ENCODE measurements around the gene TFRC. TPM values are rescaled to one million over a fixed set of nuclear protein-coding genes. Genes with fewer than 3 reads are reported as not detected.

Gene TFRC
- total and polyA plus RNA-seq, 2 experiments from 2014 or later, result 35.5 to 187 TPM

DNA sequence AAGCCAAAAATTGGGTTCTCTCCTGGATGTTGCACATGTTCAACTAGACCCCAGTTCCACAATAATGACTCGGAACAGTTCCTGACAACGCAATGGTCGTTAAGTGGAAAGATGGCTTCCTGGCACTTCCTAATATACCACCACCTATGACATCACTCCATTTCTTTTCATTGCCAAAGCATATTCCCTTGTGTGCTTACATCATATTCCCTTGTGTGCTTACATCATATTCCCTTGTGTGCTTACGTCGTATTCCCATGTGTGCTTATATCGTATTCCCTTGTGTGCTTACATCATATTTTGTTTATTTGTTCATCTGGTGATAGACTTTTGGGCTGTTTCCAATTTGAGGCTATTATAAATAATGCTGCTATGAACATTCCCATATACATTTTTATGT, 39.2 kb downstream of the TFRC start:
- ATAC-seq (no peak), DNase-seq (ENCODE audit: low spot score) (no peak)
- Histone ChIP-seq H3K4me1 (ENCODE audit: insufficient read depth) (0 out of 2 replicates have a peak, but pooled peaks cover 4% of the 10 kb centered on the region), H3K36me3 (ENCODE audit: insufficient read depth) (no peaks in the 10 kb centered on the region), H3F3A (replicated peaks; ENCODE audit: low read depth) (0 out of 2 replicates have a peak, but pooled peaks cover 5% of the 10 kb centered on the region), H3K27ac (ENCODE audit: low read depth) (no peak overlapping the region), H4K20me1 (replicated peaks; ENCODE audit: insufficient read depth) (no peaks in the 10 kb centered on the region), H3K9me2 (ENCODE audit: insufficient read depth) (no peaks in the 10 kb centered on the region), H2AFZ (no peak overlapping the region), H3K4me3 (no peak overlapping the region), H3K79me2 (replicated peaks; ENCODE audit: insufficient read depth) (no peaks in the 10 kb centered on the region), H3K27me3 (ENCODE audit: insufficient read depth) (no peaks in the 10 kb centered on the region), H3K4me2 (no peak overlapping the region)
- Mint-ChIP-seq H3K27ac (no peak overlapping the region), H3K36me3 (ENCODE audit: low read depth) (peaks cover 2% of the 10 kb centered on the region; the same call in 1 of the 3 replicates), H3K27me3 (ENCODE audit: insufficient read depth, low read depth, poor library complexity) (peaks cover 16% of the 10 kb centered on the region), H3K9me3 (peaks cover 7% of the 10 kb centered on the region; the same call in 2 of the 3 replicates), H3K4me3 (no peak overlapping the region), H3K4me1 (peaks cover 7% of the 10 kb centered on the region)
- no peak for TF ChIP-seq ZNF114 (CRISPR knock-in tag; IDR thresholded peaks at IDR 0.05)
- TF ChIP-seq CREB1 (CRISPR knock-in tag; IDR thresholded peaks at IDR 0.05; ENCODE audit: low read depth), result no peak
- TF ChIP-seq POLR2AphosphoS5 (IDR thresholded peaks at IDR 0.05; ENCODE audit: low read depth), result no peak
- TF ChIP-seq, protein P1, sequence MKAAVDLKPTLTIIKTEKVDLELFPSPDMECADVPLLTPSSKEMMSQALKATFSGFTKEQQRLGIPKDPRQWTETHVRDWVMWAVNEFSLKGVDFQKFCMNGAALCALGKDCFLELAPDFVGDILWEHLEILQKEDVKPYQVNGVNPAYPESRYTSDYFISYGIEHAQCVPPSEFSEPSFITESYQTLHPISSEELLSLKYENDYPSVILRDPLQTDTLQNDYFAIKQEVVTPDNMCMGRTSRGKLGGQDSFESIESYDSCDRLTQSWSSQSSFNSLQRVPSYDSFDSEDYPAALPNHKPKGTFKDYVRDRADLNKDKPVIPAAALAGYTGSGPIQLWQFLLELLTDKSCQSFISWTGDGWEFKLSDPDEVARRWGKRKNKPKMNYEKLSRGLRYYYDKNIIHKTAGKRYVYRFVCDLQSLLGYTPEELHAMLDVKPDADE (IDR thresholded peaks at IDR 0.05), result no peak
- no peak for TF ChIP-seq ZNF331 (CRISPR knock-in tag; IDR thresholded peaks at IDR 0.05; ENCODE audit: low read depth)
- no peak for TF ChIP-seq EZH2 (IDR thresholded peaks at IDR 0.05; ENCODE audit: low read depth, unreplicated experiment)
- no peak for TF ChIP-seq EZH2phosphoT487 (IDR thresholded peaks at IDR 0.05; ENCODE audit: unreplicated experiment)
- TF ChIP-seq, protein P2, sequence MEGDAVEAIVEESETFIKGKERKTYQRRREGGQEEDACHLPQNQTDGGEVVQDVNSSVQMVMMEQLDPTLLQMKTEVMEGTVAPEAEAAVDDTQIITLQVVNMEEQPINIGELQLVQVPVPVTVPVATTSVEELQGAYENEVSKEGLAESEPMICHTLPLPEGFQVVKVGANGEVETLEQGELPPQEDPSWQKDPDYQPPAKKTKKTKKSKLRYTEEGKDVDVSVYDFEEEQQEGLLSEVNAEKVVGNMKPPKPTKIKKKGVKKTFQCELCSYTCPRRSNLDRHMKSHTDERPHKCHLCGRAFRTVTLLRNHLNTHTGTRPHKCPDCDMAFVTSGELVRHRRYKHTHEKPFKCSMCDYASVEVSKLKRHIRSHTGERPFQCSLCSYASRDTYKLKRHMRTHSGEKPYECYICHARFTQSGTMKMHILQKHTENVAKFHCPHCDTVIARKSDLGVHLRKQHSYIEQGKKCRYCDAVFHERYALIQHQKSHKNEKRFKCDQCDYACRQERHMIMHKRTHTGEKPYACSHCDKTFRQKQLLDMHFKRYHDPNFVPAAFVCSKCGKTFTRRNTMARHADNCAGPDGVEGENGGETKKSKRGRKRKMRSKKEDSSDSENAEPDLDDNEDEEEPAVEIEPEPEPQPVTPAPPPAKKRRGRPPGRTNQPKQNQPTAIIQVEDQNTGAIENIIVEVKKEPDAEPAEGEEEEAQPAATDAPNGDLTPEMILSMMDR (conservative IDR thresholded peaks at IDR 0.05; ENCODE audit: low read depth in 2 of 2), result no peak
- TF ChIP-seq JUNB (IDR thresholded peaks at IDR 0.05; ENCODE audit: unreplicated experiment), result no peak
- no peak for TF ChIP-seq NANOG (IDR thresholded peaks at IDR 0.05; ENCODE audit: borderline replicate concordance)
- TF ChIP-seq STAT1 (IDR thresholded peaks at IDR 0.05; ENCODE audit: unreplicated experiment), result no peak
- TF ChIP-seq, protein P3, sequence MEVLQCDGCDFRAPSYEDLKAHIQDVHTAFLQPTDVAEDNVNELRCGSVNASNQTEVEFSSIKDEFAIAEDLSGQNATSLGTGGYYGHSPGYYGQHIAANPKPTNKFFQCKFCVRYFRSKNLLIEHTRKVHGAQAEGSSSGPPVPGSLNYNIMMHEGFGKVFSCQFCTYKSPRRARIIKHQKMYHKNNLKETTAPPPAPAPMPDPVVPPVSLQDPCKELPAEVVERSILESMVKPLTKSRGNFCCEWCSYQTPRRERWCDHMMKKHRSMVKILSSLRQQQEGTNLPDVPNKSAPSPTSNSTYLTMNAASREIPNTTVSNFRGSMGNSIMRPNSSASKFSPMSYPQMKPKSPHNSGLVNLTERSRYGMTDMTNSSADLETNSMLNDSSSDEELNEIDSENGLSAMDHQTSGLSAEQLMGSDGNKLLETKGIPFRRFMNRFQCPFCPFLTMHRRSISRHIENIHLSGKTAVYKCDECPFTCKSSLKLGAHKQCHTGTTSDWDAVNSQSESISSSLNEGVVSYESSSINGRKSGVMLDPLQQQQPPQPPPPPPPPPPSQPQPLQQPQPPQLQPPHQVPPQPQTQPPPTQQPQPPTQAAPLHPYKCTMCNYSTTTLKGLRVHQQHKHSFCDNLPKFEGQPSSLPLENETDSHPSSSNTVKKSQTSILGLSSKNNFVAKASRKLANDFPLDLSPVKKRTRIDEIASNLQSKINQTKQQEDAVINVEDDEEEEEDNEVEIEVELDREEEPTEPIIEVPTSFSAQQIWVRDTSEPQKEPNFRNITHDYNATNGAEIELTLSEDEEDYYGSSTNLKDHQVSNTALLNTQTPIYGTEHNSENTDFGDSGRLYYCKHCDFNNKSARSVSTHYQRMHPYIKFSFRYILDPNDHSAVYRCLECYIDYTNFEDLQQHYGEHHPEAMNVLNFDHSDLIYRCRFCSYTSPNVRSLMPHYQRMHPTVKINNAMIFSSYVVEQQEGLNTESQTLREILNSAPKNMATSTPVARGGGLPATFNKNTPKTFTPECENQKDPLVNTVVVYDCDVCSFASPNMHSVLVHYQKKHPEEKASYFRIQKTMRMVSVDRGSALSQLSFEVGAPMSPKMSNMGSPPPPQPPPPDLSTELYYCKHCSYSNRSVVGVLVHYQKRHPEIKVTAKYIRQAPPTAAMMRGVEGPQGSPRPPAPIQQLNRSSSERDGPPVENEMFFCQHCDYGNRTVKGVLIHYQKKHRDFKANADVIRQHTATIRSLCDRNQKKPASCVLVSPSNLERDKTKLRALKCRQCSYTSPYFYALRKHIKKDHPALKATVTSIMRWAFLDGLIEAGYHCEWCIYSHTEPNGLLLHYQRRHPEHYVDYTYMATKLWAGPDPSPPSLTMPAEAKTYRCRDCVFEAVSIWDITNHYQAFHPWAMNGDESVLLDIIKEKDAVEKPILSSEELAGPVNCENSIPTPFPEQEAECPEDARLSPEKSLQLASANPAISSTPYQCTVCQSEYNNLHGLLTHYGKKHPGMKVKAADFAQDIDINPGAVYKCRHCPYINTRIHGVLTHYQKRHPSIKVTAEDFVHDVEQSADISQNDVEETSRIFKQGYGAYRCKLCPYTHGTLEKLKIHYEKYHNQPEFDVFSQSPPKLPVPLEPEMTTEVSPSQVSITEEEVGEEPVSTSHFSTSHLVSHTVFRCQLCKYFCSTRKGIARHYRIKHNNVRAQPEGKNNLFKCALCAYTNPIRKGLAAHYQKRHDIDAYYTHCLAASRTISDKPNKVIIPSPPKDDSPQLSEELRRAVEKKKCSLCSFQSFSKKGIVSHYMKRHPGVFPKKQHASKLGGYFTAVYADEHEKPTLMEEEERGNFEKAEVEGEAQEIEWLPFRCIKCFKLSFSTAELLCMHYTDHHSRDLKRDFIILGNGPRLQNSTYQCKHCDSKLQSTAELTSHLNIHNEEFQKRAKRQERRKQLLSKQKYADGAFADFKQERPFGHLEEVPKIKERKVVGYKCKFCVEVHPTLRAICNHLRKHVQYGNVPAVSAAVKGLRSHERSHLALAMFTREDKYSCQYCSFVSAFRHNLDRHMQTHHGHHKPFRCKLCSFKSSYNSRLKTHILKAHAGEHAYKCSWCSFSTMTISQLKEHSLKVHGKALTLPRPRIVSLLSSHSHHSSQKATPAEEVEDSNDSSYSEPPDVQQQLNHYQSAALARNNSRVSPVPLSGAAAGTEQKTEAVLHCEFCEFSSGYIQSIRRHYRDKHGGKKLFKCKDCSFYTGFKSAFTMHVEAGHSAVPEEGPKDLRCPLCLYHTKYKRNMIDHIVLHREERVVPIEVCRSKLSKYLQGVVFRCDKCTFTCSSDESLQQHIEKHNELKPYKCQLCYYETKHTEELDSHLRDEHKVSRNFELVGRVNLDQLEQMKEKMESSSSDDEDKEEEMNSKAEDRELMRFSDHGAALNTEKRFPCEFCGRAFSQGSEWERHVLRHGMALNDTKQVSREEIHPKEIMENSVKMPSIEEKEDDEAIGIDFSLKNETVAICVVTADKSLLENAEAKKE (CRISPR knock-in tag; IDR thresholded peaks at IDR 0.05), result no peak
- TF ChIP-seq, protein P4, sequence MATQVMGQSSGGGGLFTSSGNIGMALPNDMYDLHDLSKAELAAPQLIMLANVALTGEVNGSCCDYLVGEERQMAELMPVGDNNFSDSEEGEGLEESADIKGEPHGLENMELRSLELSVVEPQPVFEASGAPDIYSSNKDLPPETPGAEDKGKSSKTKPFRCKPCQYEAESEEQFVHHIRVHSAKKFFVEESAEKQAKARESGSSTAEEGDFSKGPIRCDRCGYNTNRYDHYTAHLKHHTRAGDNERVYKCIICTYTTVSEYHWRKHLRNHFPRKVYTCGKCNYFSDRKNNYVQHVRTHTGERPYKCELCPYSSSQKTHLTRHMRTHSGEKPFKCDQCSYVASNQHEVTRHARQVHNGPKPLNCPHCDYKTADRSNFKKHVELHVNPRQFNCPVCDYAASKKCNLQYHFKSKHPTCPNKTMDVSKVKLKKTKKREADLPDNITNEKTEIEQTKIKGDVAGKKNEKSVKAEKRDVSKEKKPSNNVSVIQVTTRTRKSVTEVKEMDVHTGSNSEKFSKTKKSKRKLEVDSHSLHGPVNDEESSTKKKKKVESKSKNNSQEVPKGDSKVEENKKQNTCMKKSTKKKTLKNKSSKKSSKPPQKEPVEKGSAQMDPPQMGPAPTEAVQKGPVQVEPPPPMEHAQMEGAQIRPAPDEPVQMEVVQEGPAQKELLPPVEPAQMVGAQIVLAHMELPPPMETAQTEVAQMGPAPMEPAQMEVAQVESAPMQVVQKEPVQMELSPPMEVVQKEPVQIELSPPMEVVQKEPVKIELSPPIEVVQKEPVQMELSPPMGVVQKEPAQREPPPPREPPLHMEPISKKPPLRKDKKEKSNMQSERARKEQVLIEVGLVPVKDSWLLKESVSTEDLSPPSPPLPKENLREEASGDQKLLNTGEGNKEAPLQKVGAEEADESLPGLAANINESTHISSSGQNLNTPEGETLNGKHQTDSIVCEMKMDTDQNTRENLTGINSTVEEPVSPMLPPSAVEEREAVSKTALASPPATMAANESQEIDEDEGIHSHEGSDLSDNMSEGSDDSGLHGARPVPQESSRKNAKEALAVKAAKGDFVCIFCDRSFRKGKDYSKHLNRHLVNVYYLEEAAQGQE (IDR thresholded peaks at IDR 0.05; ENCODE audit: unreplicated experiment), result no peak
